Liver (tissue), 9 donors: ENCODE data around the gene FAM186B. TPM values are rescaled to one million over a fixed set of nuclear protein-coding genes. Genes with fewer than 3 reads are reported as not detected.

Source experiments
- DNase-seq: peaks from one replicate; pipeline ENCODE4 v3.0.0-alpha.2; 2017; ENCODE audit warnings: low spot score
- H3K27ac ChIP-seq, 2 donors: one replicate each; pipeline ENCODE4 v1.7.0; 2013; ENCODE audit warnings: inconsistent platforms in 2 of 2, low read length in 2 of 2, control low read depth in 1 of 2, low read depth in 1 of 2, mild to moderate bottlenecking in 1 of 2
- H3K27me3 ChIP-seq, 4 donors: one replicate each; pipeline versions ENCODE4 v1.6.1 to v1.7.0; 2013; ENCODE audit warnings: low read length in 3 of 4, inconsistent platforms in 1 of 4, mild to moderate bottlenecking in 1 of 4, moderate library complexity in 1 of 4; ENCODE audit not compliant: control insufficient read depth in 4 of 4, insufficient read depth in 4 of 4
- H3K36me3 ChIP-seq, 4 donors: one replicate each; pipeline versions ENCODE4 v1.6.1 to v1.7.0; 2013; ENCODE audit warnings: low read length in 3 of 4, mild to moderate bottlenecking in 3 of 4, low read depth in 1 of 4, moderate library complexity in 1 of 4; ENCODE audit not compliant: control insufficient read depth in 4 of 4, insufficient read depth in 3 of 4
- H3K4me1 ChIP-seq, 4 donors: one replicate each; pipeline versions ENCODE4 v1.6.1 to v1.7.0; 2013; ENCODE audit warnings: low read length in 3 of 4, mild to moderate bottlenecking in 3 of 4, moderate library complexity in 1 of 4; ENCODE audit not compliant: control insufficient read depth in 4 of 4, insufficient read depth in 4 of 4
- H3K4me3 ChIP-seq, 3 donors: one replicate each; pipeline versions ENCODE4 v1.6.1 to v1.7.0; 2013; ENCODE audit warnings: low read length in 3 of 3, control low read depth in 1 of 3, low read depth in 1 of 3, mild to moderate bottlenecking in 1 of 3
- H3K9ac ChIP-seq, 2 donors: one replicate each; pipeline ENCODE4 v1.7.0; 2013; ENCODE audit warnings: low read length in 2 of 2, mild to moderate bottlenecking in 2 of 2, moderate library complexity in 2 of 2, control low read depth in 1 of 2, low read depth in 1 of 2
- H3K9me3 ChIP-seq, 4 donors: one replicate each; pipeline versions ENCODE4 v1.6.1 to v1.7.0; 2013; ENCODE audit warnings: low read length in 3 of 4; ENCODE audit not compliant: control insufficient read depth in 4 of 4
- ATF3 ChIP-seq: IDR thresholded peaks from 2 replicates; pipeline ENCODE4 v1.6.1; 2016; ENCODE audit warnings: antibody characterized with exemption
- EGR1 ChIP-seq, 2 donors: IDR thresholded peaks; 2 replicates each; pipeline ENCODE4 v1.6.1; 2016 to 2018; ENCODE audit warnings: antibody characterized with exemption in 2 of 2, low read depth in 2 of 2
- FOXA1 ChIP-seq: IDR thresholded peaks from 2 replicates; pipeline ENCODE4 v1.6.1; 2016; ENCODE audit warnings: antibody characterized with exemption
- FOXA2 ChIP-seq: IDR thresholded peaks from 2 replicates; pipeline ENCODE4 v1.6.1; 2016; ENCODE audit warnings: antibody characterized with exemption
- GABPA ChIP-seq, 2 donors: IDR thresholded peaks in 1 of 2; conservative IDR thresholded peaks in 1 of 2; 2 replicates each; pipeline ENCODE4 v1.6.1; 2016; ENCODE audit warnings: antibody characterized with exemption in 2 of 2, mild to moderate bottlenecking in 1 of 2, moderate library complexity in 1 of 2
- HNF4A ChIP-seq, 2 donors: conservative IDR thresholded peaks; 2 replicates each; pipeline ENCODE4 v1.6.1; 2016; ENCODE audit warnings: antibody characterized with exemption in 2 of 2, mild to moderate bottlenecking in 2 of 2
- HNF4G ChIP-seq: IDR thresholded peaks from 2 replicates; pipeline ENCODE4 v1.6.1; 2016; ENCODE audit warnings: antibody characterized with exemption
- JUND ChIP-seq, 2 donors: IDR thresholded peaks; 2 replicates each; pipeline ENCODE4 v1.6.1; 2016; ENCODE audit warnings: antibody characterized with exemption in 2 of 2
- MAX ChIP-seq: IDR thresholded peaks from 2 replicates; pipeline ENCODE4 v1.6.1; 2016; ENCODE audit warnings: antibody characterized with exemption
- NR2F2 ChIP-seq: IDR thresholded peaks from 2 replicates; pipeline ENCODE4 v1.6.1; 2016; ENCODE audit warnings: antibody characterized with exemption
- RAD21 ChIP-seq, 2 donors: IDR thresholded peaks; 2 replicates each; pipeline ENCODE4 v1.6.1; 2016; ENCODE audit warnings: antibody characterized with exemption in 2 of 2, mild to moderate bottlenecking in 2 of 2
- REST ChIP-seq: IDR thresholded peaks from 2 replicates; pipeline ENCODE4 v1.6.1; 2016; ENCODE audit warnings: antibody characterized with exemption, mild to moderate bottlenecking
- RXRA ChIP-seq, 2 donors: IDR thresholded peaks; 2 replicates each; pipeline ENCODE4 v1.6.1; 2017 to 2018; ENCODE audit warnings: antibody characterized with exemption in 2 of 2, mild to moderate bottlenecking in 1 of 2
- SP1 ChIP-seq: IDR thresholded peaks from 2 replicates; pipeline ENCODE4 v1.6.1; 2018; ENCODE audit warnings: antibody characterized with exemption, mild to moderate bottlenecking
- TAF1 ChIP-seq: conservative IDR thresholded peaks from 2 replicates; pipeline ENCODE4 v1.6.1; 2016; ENCODE audit warnings: antibody characterized with exemption, mild to moderate bottlenecking
- YY1 ChIP-seq: IDR thresholded peaks from 2 replicates; pipeline ENCODE4 v1.6.1; 2016; ENCODE audit warnings: antibody characterized with exemption, mild to moderate bottlenecking
- ZBTB33 ChIP-seq: IDR thresholded peaks from 2 replicates; pipeline ENCODE4 v1.6.1; 2016; ENCODE audit warnings: antibody characterized with exemption
- WGBS: extraction: QIAGEN DNeasy Blood & Tissue Kit; methylation state at CpG from one replicate; pipeline ENCODE4 v1.1.7; 2013; 5-methylcytosine and 5-hydroxymethylcytosine counted together
- polyA plus RNA-seq, 2 donors: library from polyadenylated mRNA; stranded (reverse) in 1 of 2; unstranded in 1 of 2; fragments of 200-250 nt in 1 of 2; fragments of >200 nt in 1 of 2; fragmentation: Nextera tagmentation in 1 of 2; extraction: Ambion mirVana in 1 of 2; gene quantifications; one replicate each; pipeline versions ENCODE4 v1.2.1 to v1.2.3, GENCODE V29; 2013 to 2015
- total RNA-seq, 2 donors: library from RNA; depleted of rRNA; stranded (reverse); fragments of >200 nt; gene quantifications; one replicate each; pipeline ENCODE4 v1.2.3, GENCODE V29; 2014
- TF ChIP-seq, protein P1 (sequence below): fragments of 150-350 bp; IDR thresholded peaks from 2 replicates; pipeline ENCODE4 v1.5.1; 2017; ENCODE audit warnings: improper control_type of control experiment, low read depth, low read length; ENCODE audit not compliant: missing input control
- donor health status: healthy.
- donor health status: healthy.
- donor health status: healthy.
- donor health status: healthy.
- donor health status: healthy.

FAM186B gene
- total and polyA plus RNA-seq, 4 donors = 0.19 to 0.84 (median 0.42) TPM

DNA sequence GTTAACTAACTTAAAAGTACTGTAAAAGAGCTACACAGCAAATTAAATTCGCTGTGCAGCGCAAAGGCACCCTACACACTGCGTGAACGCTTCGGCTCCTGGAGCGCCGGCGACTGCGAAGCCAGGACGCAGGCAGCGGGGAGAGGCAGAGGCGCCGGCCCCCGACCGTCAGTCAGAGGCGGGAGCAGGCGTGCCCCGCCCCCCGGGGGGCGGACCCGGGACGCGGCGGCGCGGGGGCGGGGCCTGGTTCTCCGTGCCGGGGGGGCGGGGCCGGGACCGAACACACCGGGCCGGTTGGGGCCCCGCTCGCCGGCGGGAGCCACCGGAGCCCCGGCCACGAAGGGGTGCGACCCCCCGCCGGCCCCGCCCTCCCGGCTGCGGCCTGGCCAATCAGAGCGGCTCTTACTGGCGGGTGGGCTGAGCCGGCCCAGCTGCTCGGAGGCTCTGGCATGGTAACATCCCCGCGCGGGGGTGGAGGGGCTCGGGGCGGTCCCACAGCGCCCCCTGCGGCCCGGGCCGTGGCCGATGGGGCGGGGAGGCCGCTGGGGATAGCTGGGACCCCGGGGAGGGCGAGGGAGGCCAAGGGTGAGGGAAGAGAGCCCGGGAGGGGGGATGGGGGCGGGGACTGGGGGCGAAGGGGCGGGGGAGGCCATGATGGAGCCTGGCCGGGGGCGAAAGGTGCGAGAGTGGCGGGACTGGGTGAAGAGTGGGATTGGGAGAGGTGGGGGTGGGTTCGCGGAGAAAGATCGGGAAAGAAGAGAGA lies 17.9 kb upstream of the FAM186B start, which contains the start of gene PRPF40B:
TSS of gene PRPF40B (plus strand) at position 420 of the 763 bp plus-strand sequence. CDS start at position 450, 30 bp downstream.
- TF ChIP-seq ZBTB33 (no peak), RXRA (IDR thresholded peaks at IDR 0.05) (no peak), FOXA1 (no peak), MAX (no peak), NR2F2 (no peak), RAD21 (IDR thresholded peaks at IDR 0.05) (peak in 1 of 2 donors; percentile 36), FOXA2 (no peak), SP1 (no peak), HNF4A (conservative IDR thresholded peaks at IDR 0.05) (no peak), HNF4G (no peak), TAF1 (peak; percentile 80), EGR1 (IDR thresholded peaks at IDR 0.05; ENCODE audit: low read depth in 2 of 2) (peak in 1 of 2 donors; percentile 23), REST (peak; percentile 67), JUND (IDR thresholded peaks at IDR 0.05) (no peak), YY1 (peak; percentile 10), ATF3 (no peak), GABPA (IDR thresholded peaks at IDR 0.05 in 1 of 2, conservative IDR thresholded peaks at IDR 0.05 in 1 of 2) (no peak)
- TF ChIP-seq, protein P1, sequence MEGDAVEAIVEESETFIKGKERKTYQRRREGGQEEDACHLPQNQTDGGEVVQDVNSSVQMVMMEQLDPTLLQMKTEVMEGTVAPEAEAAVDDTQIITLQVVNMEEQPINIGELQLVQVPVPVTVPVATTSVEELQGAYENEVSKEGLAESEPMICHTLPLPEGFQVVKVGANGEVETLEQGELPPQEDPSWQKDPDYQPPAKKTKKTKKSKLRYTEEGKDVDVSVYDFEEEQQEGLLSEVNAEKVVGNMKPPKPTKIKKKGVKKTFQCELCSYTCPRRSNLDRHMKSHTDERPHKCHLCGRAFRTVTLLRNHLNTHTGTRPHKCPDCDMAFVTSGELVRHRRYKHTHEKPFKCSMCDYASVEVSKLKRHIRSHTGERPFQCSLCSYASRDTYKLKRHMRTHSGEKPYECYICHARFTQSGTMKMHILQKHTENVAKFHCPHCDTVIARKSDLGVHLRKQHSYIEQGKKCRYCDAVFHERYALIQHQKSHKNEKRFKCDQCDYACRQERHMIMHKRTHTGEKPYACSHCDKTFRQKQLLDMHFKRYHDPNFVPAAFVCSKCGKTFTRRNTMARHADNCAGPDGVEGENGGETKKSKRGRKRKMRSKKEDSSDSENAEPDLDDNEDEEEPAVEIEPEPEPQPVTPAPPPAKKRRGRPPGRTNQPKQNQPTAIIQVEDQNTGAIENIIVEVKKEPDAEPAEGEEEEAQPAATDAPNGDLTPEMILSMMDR = peak; percentile 43
- DNase-seq = peak; percentile 89
- Histone ChIP-seq H3K27ac (peak within 1 kb of the TSS; percentile 84 to 85), H3K4me1 (peaks cover 0 to 13% (median 8%) of the 10 kb centered on the region in 4 donors), H3K36me3 (no peaks in the 10 kb centered on the region), H3K9me3 (no peaks in the 10 kb centered on the region), H3K9ac (peak within 1 kb of the TSS; percentile 79 to 86), H3K27me3 (no peaks in the 10 kb centered on the region), H3K4me3 (peak within 1 kb of the TSS; percentile 55 to 82 (median 60))
- WGBS = 1% methylated on average over 76 of the region's 76 CpGs
